Kidney (tissue), 14 donors: ENCODE results near the gene SLC25A30. TPM values are rescaled to one million over a fixed set of nuclear protein-coding genes. Genes with fewer than 3 reads are reported as not detected.

Experiments used
- DNase-seq, 5 donors: peaks; one replicate each; pipeline ENCODE4 v3.0.0-alpha.2; 2013 to 2020
- FAIRE-seq: peaks from 2 replicates; lab custom pipeline; 2012; peaks lifted over from hg19 to GRCh38; lab: Jason Lieb, UNC
- H3K27ac ChIP-seq, 2 donors: one replicate each; pipeline ENCODE4 v1.7.0; 2013; ENCODE audit warnings: low read depth in 2 of 2, low read length in 2 of 2, inconsistent platforms in 1 of 2
- H3K27me3 ChIP-seq: one replicate; pipeline ENCODE4 v1.7.1; 2013; ENCODE audit warnings: low read length, inconsistent platforms; ENCODE audit not compliant: control insufficient read depth, insufficient read depth
- H3K36me3 ChIP-seq, 3 donors: one replicate each; pipeline versions ENCODE4 v1.7.0 to v1.7.1; 2013; ENCODE audit warnings: low read length in 3 of 3, control low read depth in 1 of 3, inconsistent platforms in 1 of 3; ENCODE audit not compliant: insufficient read depth in 3 of 3, control insufficient read depth in 2 of 3
- H3K4me1 ChIP-seq, 3 donors: one replicate each; pipeline versions ENCODE4 v1.7.0 to v1.7.1; 2013; ENCODE audit warnings: low read length in 3 of 3, inconsistent platforms in 1 of 3, low read depth in 1 of 3; ENCODE audit not compliant: control insufficient read depth in 2 of 3, insufficient read depth in 2 of 3
- H3K4me3 ChIP-seq, 3 donors: one replicate each; pipeline versions ENCODE4 v1.7.0 to v1.8.1; 2013; ENCODE audit warnings: low read length in 3 of 3, control low read depth in 1 of 3, inconsistent platforms in 1 of 3
- H3K9ac ChIP-seq, 3 donors: one replicate each; pipeline versions ENCODE4 v1.7.0 to v1.7.1; 2013; ENCODE audit warnings: low read length in 3 of 3, control low read depth in 1 of 3, inconsistent platforms in 1 of 3
- H3K9me3 ChIP-seq, 3 donors: one replicate each; pipeline versions ENCODE4 v1.7.0 to v1.7.1; 2013; ENCODE audit warnings: low read length in 3 of 3, control low read depth in 1 of 3, inconsistent platforms in 1 of 3; ENCODE audit not compliant: control insufficient read depth in 2 of 3, insufficient read depth in 1 of 3
- intact Hi-C: fragments of 100-400 bp; cut with DNase I; formaldehyde crosslinking; loops from one replicate; pipeline ENCODE4 v1.11.1; 2022
- polyA plus RNA-seq: library from polyadenylated mRNA; stranded (reverse); fragments of 350-450 nt; fragmentation: Illumina TruSeq; extraction: RNeasy Lipid Tissue Mini Kit (QIAGEN cat#74804); gene quantifications from one replicate; pipeline ENCODE4 v1.2.3, GENCODE V29; 2014; ENCODE audit warnings: low read depth, low replicate concordance; ENCODE audit not compliant: insufficient read depth
- total RNA-seq: library from RNA; stranded (reverse); fragmentation: NEBNext Ultra II Directional; extraction: Animal tissue kit (Norgen Biotek cat#: 25700); gene quantifications from one replicate; pipeline ENCODE4 v1.2.1, GENCODE V29; 2021
- TF ChIP-seq, protein P1 (sequence below): IDR thresholded peaks from 3 replicates; pipeline ENCODE4 v1.5.1; 2012; ENCODE audit warnings: mild to moderate bottlenecking, moderate library complexity, borderline replicate concordance; ENCODE audit not compliant: insufficient read depth; ENCODE audit errors: extremely low read depth
- donor health status: control.
- donor health status: control.
- donor health status: control.
- donor health status: control.
- donor health status: control.
- donor health status: DM: yes; HTN: yes; CAD: no.
- donor health status: Normal renal cell carcinoma (clear cell type).

Gene SLC25A30
- total and polyA plus RNA-seq, 2 donors from 2014 or later: 32.9 to 47.1 TPM

- peaks cover 0 to 5% (median 0%) of the 10 kb centered on the region in 3 donors for H3K9me3 ChIP-seq
- no peak overlapping the region for H3K4me3 ChIP-seq
- no peaks in the 10 kb centered on the region for H3K27me3 ChIP-seq
- no peaks in the 10 kb centered on the region for H3K4me1 ChIP-seq
- TF ChIP-seq, protein P1, sequence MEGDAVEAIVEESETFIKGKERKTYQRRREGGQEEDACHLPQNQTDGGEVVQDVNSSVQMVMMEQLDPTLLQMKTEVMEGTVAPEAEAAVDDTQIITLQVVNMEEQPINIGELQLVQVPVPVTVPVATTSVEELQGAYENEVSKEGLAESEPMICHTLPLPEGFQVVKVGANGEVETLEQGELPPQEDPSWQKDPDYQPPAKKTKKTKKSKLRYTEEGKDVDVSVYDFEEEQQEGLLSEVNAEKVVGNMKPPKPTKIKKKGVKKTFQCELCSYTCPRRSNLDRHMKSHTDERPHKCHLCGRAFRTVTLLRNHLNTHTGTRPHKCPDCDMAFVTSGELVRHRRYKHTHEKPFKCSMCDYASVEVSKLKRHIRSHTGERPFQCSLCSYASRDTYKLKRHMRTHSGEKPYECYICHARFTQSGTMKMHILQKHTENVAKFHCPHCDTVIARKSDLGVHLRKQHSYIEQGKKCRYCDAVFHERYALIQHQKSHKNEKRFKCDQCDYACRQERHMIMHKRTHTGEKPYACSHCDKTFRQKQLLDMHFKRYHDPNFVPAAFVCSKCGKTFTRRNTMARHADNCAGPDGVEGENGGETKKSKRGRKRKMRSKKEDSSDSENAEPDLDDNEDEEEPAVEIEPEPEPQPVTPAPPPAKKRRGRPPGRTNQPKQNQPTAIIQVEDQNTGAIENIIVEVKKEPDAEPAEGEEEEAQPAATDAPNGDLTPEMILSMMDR: no peak
- H3K27ac ChIP-seq: no peak overlapping the region
- no peaks in the 10 kb centered on the region for H3K36me3 ChIP-seq
- FAIRE-seq (no peak), DNase-seq (no peak)
- intact Hi-C loops: no loop called here
- H3K9ac ChIP-seq: no peak overlapping the region
These were observed 36.0 kb upstream of the SLC25A30 start for GRCh38 chr13:45454204-45454603.

GRCh38 chr13:45451282-45451681 is 33.1 kb upstream of the SLC25A30 start:
- H3K4me3 ChIP-seq: no peak overlapping the region

DNA sequence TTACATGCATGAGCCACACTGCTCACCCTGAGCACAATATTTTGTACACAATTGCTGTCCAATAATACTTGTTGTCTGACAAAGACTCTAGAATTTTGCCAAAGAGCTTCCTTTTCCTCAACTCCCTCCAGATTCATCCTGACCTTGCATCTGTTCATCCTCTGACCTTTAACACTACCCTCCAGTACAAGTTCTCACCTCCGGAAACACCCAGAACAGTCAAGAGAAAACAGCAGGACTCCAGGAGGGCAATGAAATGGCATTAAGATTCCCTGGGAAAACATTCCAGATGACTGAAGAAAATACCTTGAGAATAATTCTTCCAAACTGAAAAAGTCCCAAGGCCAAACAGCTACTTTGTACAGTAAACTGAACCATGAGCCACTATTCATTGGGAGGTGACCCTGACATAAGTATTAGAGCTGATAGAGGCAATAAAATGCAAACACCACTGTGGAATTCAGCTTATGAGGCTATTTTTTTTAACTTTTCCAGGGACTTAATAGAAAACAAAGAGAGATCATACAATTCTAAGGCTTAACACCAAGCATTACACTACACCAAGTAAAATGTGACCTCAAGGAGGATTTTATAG is 30.9 kb upstream of the SLC25A30 start:
- intact Hi-C loops: no loop called here
- no peaks in the 10 kb centered on the region for H3K36me3 ChIP-seq
- H3K9me3 ChIP-seq: no peaks in the 10 kb centered on the region
- FAIRE-seq: no peak
- H3K27me3 ChIP-seq: no peaks in the 10 kb centered on the region
- H3K4me3 ChIP-seq: no peak overlapping the region
- TF ChIP-seq, protein P1: no peak
- H3K9ac ChIP-seq: no peak overlapping the region
- no peak for DNase-seq
- no peak overlapping the region for H3K27ac ChIP-seq
- peaks cover 0 to 4% (median 0%) of the 10 kb centered on the region in 3 donors for H3K4me1 ChIP-seq

More at GRCh38 chr13:45451282-45451681, 33.1 kb upstream of the SLC25A30 start:
- Histone ChIP-seq H3K36me3 (no peaks in the 10 kb centered on the region), H3K4me1 (peaks cover 0 to 4% (median 0%) of the 10 kb centered on the region in 3 donors), H3K9ac (no peak overlapping the region), H3K27me3 (no peaks in the 10 kb centered on the region), H3K27ac (no peak overlapping the region), H3K9me3 (no peaks in the 10 kb centered on the region)
- TF ChIP-seq, protein P1: no peak
- DNase-seq (no peak), FAIRE-seq (no peak)
- intact Hi-C loops: no loop called here
